Neutrophil (primary cell): ENCODE results near the gene GINS2.

Experiments used
- H3K27ac ChIP-seq: fragments of 200-600 bp; sonication (generic); 2 replicates; pipeline ENCODE4 v1.5.1; 2016; ENCODE audit warnings: mild to moderate bottlenecking, moderate library complexity
- H3K27me3 ChIP-seq: fragments of 200-600 bp; sonication (generic); 2 replicates; pipeline ENCODE4 v1.6.0; 2016; ENCODE audit warnings: mild to moderate bottlenecking
- H3K36me3 ChIP-seq: fragments of 200-600 bp; sonication (generic); 2 replicates; pipeline ENCODE4 v1.5.1; 2017
- H3K4me1 ChIP-seq, 2 experiments: fragments of 200-600 bp in 1 of 2; sonication (generic) in 1 of 2; 1 replicate in 1 of 2; 2 replicates in 1 of 2; pipeline versions ENCODE4 v1.5.1 to v1.6.1; 2013 to 2016; ENCODE audit warnings: low read depth in 1 of 2, low read length in 1 of 2, mild to moderate bottlenecking in 1 of 2, moderate library complexity in 1 of 2; ENCODE audit not compliant: control insufficient read depth in 1 of 2, insufficient read depth in 1 of 2
- H3K4me3 ChIP-seq, 2 experiments: fragments of 200-600 bp in 1 of 2; sonication (generic) in 1 of 2; 1 replicate in 1 of 2; 2 replicates in 1 of 2; pipeline ENCODE4 v1.5.1; 2013 to 2016; ENCODE audit warnings: low read depth in 1 of 2, low read length in 1 of 2, mild to moderate bottlenecking in 1 of 2, moderate library complexity in 1 of 2
- H3K9me3 ChIP-seq: fragments of 200-600 bp; sonication (generic); 2 replicates; pipeline ENCODE4 v1.5.1; 2016
- CTCF ChIP-seq: fragments of 200-600 bp; sonication (generic); IDR thresholded peaks from 2 replicates; pipeline ENCODE4 v1.5.1; 2016; ENCODE audit warnings: antibody characterized with exemption

GINS2 gene

GRCh38 chr16:85716022-85716679 is 27.4 kb upstream of the GINS2 start:
- Histone ChIP-seq H3K4me1 (peaks cover 6 to 8% of the 10 kb centered on the region in 2 experiments), H3K4me3 (no peak overlapping the region), H3K27me3 (peaks cover 16% of the 10 kb centered on the region), H3K27ac (no peak overlapping the region), H3K9me3 (no peaks in the 10 kb centered on the region), H3K36me3 (no peaks in the 10 kb centered on the region)
- no peak for TF ChIP-seq CTCF

GRCh38 chr16:85715169-85716021 is 26.6 kb upstream of the GINS2 start:
- Histone ChIP-seq H3K27ac (no peak overlapping the region), H3K27me3 (peaks cover 16% of the 10 kb centered on the region), H3K4me3 (no peak overlapping the region), H3K36me3 (no peaks in the 10 kb centered on the region), H3K4me1 (peaks cover 6 to 8% of the 10 kb centered on the region in 2 experiments), H3K9me3 (no peaks in the 10 kb centered on the region)
- no peak for TF ChIP-seq CTCF

GRCh38 chr16:85712801-85713200 is 24.0 kb upstream of the GINS2 start:
- H3K36me3 ChIP-seq: peaks cover 3% of the 10 kb centered on the region
- H3K4me3 ChIP-seq: no peak overlapping the region
- TF ChIP-seq CTCF: no peak
- H3K9me3 ChIP-seq: no peaks in the 10 kb centered on the region
- no peak overlapping the region for H3K27ac ChIP-seq
- H3K27me3 ChIP-seq: peaks cover 16% of the 10 kb centered on the region
- H3K4me1 ChIP-seq: peaks cover 5% of the 10 kb centered on the region in 2 experiments

GRCh38 chr16:85711982-85712587 is 23.3 kb upstream of the GINS2 start:
- Histone ChIP-seq H3K4me1 (peaks cover 0 to 2% of the 10 kb centered on the region in 2 experiments), H3K27me3 (peaks cover 16% of the 10 kb centered on the region), H3K27ac (no peak overlapping the region), H3K4me3 (no peak overlapping the region), H3K9me3 (no peaks in the 10 kb centered on the region), H3K36me3 (peaks cover 3% of the 10 kb centered on the region)
- no peak for TF ChIP-seq CTCF

GRCh38 chr16:85710732-85711131 is 22.0 kb upstream of the GINS2 start:
- Histone ChIP-seq H3K4me3 (no peak overlapping the region), H3K4me1 (no peaks in the 10 kb centered on the region), H3K36me3 (peaks cover 3% of the 10 kb centered on the region), H3K9me3 (no peaks in the 10 kb centered on the region), H3K27me3 (peaks cover 6% of the 10 kb centered on the region), H3K27ac (no peak overlapping the region)
- no peak for TF ChIP-seq CTCF
